K562 (cell line): ENCODE results near the gene ENDOV. TPM values are rescaled to one million over a fixed set of nuclear protein-coding genes. Genes with fewer than 3 reads are reported as not detected.

Source experiments
- ATAC-seq: fragments of 200-7000 bp; cut with Tn5 transposase; 3 replicates; pipeline ENCODE4 v1.9.1; 2020; ENCODE audit warnings: moderate library complexity
- BruUV-seq: library from RNA; stranded (reverse); fragments of 400-500 nt; replicated peaks from 2 replicates; lab custom pipeline; 2021; lab: Mats Ljungman, UMichigan
- CTCF ChIA-PET: fragments of 300-600 bp; formaldehyde crosslinking; extraction: SDS; loops from one replicate; lab custom pipeline; 2021; ENCODE audit warnings: low intra/inter-chr PET ratio; lab: Yijun Ruan, JAX
- POLR2A ChIA-PET: fragments of 300-600, 350-650 bp; sonication (Branson Sonifier 250); formaldehyde crosslinking; extraction: SDS; loops from one replicate; lab custom pipeline; 2021; ENCODE audit warnings: antibody characterized with exemption, inconsistent platforms; lab: Yijun Ruan, JAX
- DNase-seq, 4 experiments: peaks; one replicate each; pipeline versions ENCODE4 v3.0.0 to v3.0.0-alpha.2; 2011 to 2018; ENCODE audit warnings: low spot score in 3 of 4, mixed read lengths in 3 of 4; ENCODE audit errors: extremely low read depth in 1 of 4
- FAIRE-seq: peaks from 2 replicates; lab custom pipeline; 2011; peaks lifted over from hg19 to GRCh38; lab: Jason Lieb, UNC
- H2AFZ ChIP-seq: 2 replicates; pipeline ENCODE4 v1.6.0; 2011; ENCODE audit warnings: low read depth, low read length, control low read depth, inconsistent platforms
- H3K27ac ChIP-seq: fragments of 200-600 bp; 3 replicates; pipeline ENCODE4 v1.8.0; 2011; ENCODE audit warnings: low read depth, mild to moderate bottlenecking, control low read depth, inconsistent platforms, low read length, moderate library complexity, mixed read lengths; ENCODE audit errors: extremely low read depth
- H3K27me3 ChIP-seq, 2 experiments: fragments of 300-600 bp in 1 of 2; 2 replicates in 1 of 2; 3 replicates in 1 of 2; pipeline versions ENCODE4 v1.6.0 to v1.8.0; 2011; ENCODE audit warnings: inconsistent platforms in 2 of 2, low read length in 2 of 2, mild to moderate bottlenecking in 1 of 2, mixed read lengths in 1 of 2, moderate library complexity in 1 of 2; ENCODE audit not compliant: control insufficient read depth in 2 of 2, insufficient read depth in 2 of 2
- H3K36me3 ChIP-seq: fragments of 300-600 bp; 3 replicates; pipeline ENCODE4 v1.8.0; 2011; ENCODE audit warnings: mild to moderate bottlenecking, low read length, inconsistent platforms; ENCODE audit not compliant: control insufficient read depth, insufficient read depth
- H3K4me1 ChIP-seq, 2 experiments: fragments of 200-600 bp in 1 of 2; replicated peaks in 1 of 2; 2 replicates in 1 of 2; 3 replicates in 1 of 2; pipeline versions ENCODE4 v1.5.1 to v1.8.0; 2011; ENCODE audit warnings: inconsistent platforms in 2 of 2, low read length in 2 of 2, mild to moderate bottlenecking in 1 of 2, mixed read lengths in 1 of 2, moderate library complexity in 1 of 2; ENCODE audit not compliant: control insufficient read depth in 2 of 2, insufficient read depth in 2 of 2
- H3K4me2 ChIP-seq: 2 replicates; pipeline ENCODE4 v1.6.1; 2011; ENCODE audit warnings: low read length, control low read depth, inconsistent platforms, mixed read lengths; ENCODE audit not compliant: insufficient read depth
- H3K4me3 ChIP-seq: fragments of 200-600 bp; sonication (generic), shearing (Covaris generic); 2 replicates; pipeline ENCODE4 v1.5.1; 2016; ENCODE audit warnings: control low read depth, inconsistent platforms
- H3K79me2 ChIP-seq: fragments of 200-600 bp; 3 replicates; pipeline ENCODE4 v1.8.0; 2011; ENCODE audit warnings: low read length, inconsistent platforms; ENCODE audit not compliant: control insufficient read depth, insufficient read depth
- H3K9ac ChIP-seq, 2 experiments: 2 replicates each; pipeline versions ENCODE4 v1.6.0 to v1.6.1; 2011; ENCODE audit warnings: low read depth in 2 of 2, low read length in 2 of 2, control low read depth in 1 of 2, inconsistent platforms in 1 of 2, mild to moderate bottlenecking in 1 of 2, mixed read lengths in 1 of 2; ENCODE audit not compliant: insufficient read depth in 1 of 2
- H3K9me1 ChIP-seq: one replicate; pipeline ENCODE4 v1.6.0; 2011; ENCODE audit warnings: inconsistent platforms, mild to moderate bottlenecking, low read length, moderate library complexity; ENCODE audit not compliant: control insufficient read depth, insufficient read depth
- H3K9me3 ChIP-seq: replicated peaks from 2 replicates; pipeline ENCODE4 v1.5.1; 2011; ENCODE audit warnings: low read depth, low read length, inconsistent platforms; ENCODE audit not compliant: control insufficient read depth, insufficient read depth
- H4K20me1 ChIP-seq: replicated peaks from 2 replicates; pipeline ENCODE4 v1.6.1; 2011; ENCODE audit warnings: low read length, inconsistent platforms, mixed read lengths; ENCODE audit not compliant: control insufficient read depth, insufficient read depth
- ETS1 ChIP-seq: conservative IDR thresholded peaks from 2 replicates; pipeline ENCODE4 v1.6.1; 2011; ENCODE audit warnings: low read depth, mild to moderate bottlenecking, low read length; ENCODE audit not compliant: control insufficient read depth
- NRF1 ChIP-seq, 2 experiments: fragments of 450-650 bp; IDR thresholded peaks in 1 of 2; conservative IDR thresholded peaks in 1 of 2; 2 replicates each; pipeline ENCODE4 v1.6.1; 2014; ENCODE audit warnings: mild to moderate bottlenecking in 2 of 2
- WGBS: fragments of 100-300 bp; shearing (Covaris generic); methylation state at CpG from one replicate; pipeline ENCODE4 v1.1.6; 2016; ENCODE audit warnings: low coverage, mixed read lengths; ENCODE audit not compliant: insufficient coverage; ENCODE audit errors: missing lambda C conversion rate; 5-methylcytosine and 5-hydroxymethylcytosine counted together
- in situ Hi-C: fragments of 300-500 bp; cut with MboI; formaldehyde crosslinking; loops from 4 replicates; pipeline ENCODE4 v1.15.0; 2018; ENCODE audit warnings: inconsistent platforms, mixed read lengths
- intact Hi-C: fragments of 100-400 bp; cut with micrococcal nuclease; formaldehyde crosslinking; loops from 2 replicates; pipeline ENCODE4 v1.14.2; 2022
- polyA plus RNA-seq, 8 experiments: library from polyadenylated mRNA; depleted of rRNA in 4 of 8; stranded (reverse) in 5 of 8; unstranded in 3 of 8; fragments of >200 nt; fragmentation: Nextera tagmentation in 2 of 8; fragmentation: Illumina TruSeq in 1 of 8; extraction: Ambion mirVana in 2 of 8; extraction: Trizol in 1 of 8; gene quantifications; 2 replicates each; pipeline versions ENCODE4 v1.2.1 to v1.2.3, GENCODE V29; 2011 to 2014; ENCODE audit warnings: inconsistent platforms in 1 of 8, missing spikeins in 1 of 8
- total RNA-seq, 7 experiments: library from RNA; depleted of rRNA in 6 of 7; stranded (reverse); fragments of >200 nt in 6 of 7; fragmentation: Illumina TruSeq in 2 of 7; extraction: Trizol in 2 of 7; gene quantifications; 2 replicates each; pipeline versions ENCODE4 v1.2.1 to v1.2.3, GENCODE V29; 2011 to 2021; ENCODE audit warnings: low replicate concordance in 1 of 7
- TF ChIP-seq, protein P1 (sequence below): sonication (generic); formaldehyde crosslinking; IDR thresholded peaks from 2 replicates; pipeline ENCODE4 v1.8.1; 2022; ENCODE audit warnings: missing genetic modification reagents

Gene ENDOV
- total and polyA plus RNA-seq, 9 of the 15 experiments (the other 6 are each of a cell fraction or from before 2014, with no cell fraction given) = 1.2 to 8.2 (median 3.7) TPM

- DNase-seq (no peak), FAIRE-seq (no peak), ATAC-seq (no peak)
- H3K4me2 ChIP-seq = no peak overlapping the region
- H3K36me3 ChIP-seq = no peaks in the 10 kb centered on the region
- no peak overlapping the region for H3K27ac ChIP-seq
- H4K20me1 ChIP-seq = peaks cover 8% of the 10 kb centered on the region
- no peaks in the 10 kb centered on the region for H3K9me1 ChIP-seq
- H3K4me1 ChIP-seq = peaks cover 0 to 31% of the 10 kb centered on the region in 2 experiments; a peak in 2 of 5 replicates
- peaks cover 6 to 60% of the 10 kb centered on the region in 2 experiments; a peak in 3 of 5 replicates for H3K27me3 ChIP-seq
- in situ Hi-C loops = no loop called here
- TF ChIP-seq ETS1 = no peak
- TF ChIP-seq NRF1 (conservative IDR thresholded peaks at IDR 0.05 in 1 of 2, IDR thresholded peaks at IDR 0.05 in 1 of 2) = peak in 1 of 2 experiments; percentile 14; a peak in 2 of 4 replicates
- TF ChIP-seq, protein P1, sequence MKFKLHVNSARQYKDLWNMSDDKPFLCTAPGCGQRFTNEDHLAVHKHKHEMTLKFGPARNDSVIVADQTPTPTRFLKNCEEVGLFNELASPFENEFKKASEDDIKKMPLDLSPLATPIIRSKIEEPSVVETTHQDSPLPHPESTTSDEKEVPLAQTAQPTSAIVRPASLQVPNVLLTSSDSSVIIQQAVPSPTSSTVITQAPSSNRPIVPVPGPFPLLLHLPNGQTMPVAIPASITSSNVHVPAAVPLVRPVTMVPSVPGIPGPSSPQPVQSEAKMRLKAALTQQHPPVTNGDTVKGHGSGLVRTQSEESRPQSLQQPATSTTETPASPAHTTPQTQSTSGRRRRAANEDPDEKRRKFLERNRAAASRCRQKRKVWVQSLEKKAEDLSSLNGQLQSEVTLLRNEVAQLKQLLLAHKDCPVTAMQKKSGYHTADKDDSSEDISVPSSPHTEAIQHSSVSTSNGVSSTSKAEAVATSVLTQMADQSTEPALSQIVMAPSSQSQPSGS = no peak
- H3K79me2 ChIP-seq = no peaks in the 10 kb centered on the region
- H3K9me3 ChIP-seq = no peaks in the 10 kb centered on the region
- POLR2A ChIA-PET = interaction anchor here (0.6 kb wide), 1 partner anchor 11 kb away, joined by 4 read pairs; no protein-coding TSS in a partner anchor
- intact Hi-C loops = no loop called here
- no peak overlapping the region for H3K9ac ChIP-seq
- under 1% methylated on average over 21 of the region's 31 CpGs for WGBS
- no peak overlapping the region for H2AFZ ChIP-seq
- no TSS peak for BruUV-seq
- CTCF ChIA-PET = no interaction called here
- no peak overlapping the region for H3K4me3 ChIP-seq
Observed at GRCh38 chr17:80443916-80444643, 29.1 kb downstream of the ENDOV start.
